HG03460 (cell line): Measurements from ENCODE around the gene COLEC12.

ENCODE experiments used
- ATAC-seq: cut with Tn5 transposase; IDR thresholded peaks from one replicate; pipeline ENCODE4 v1.9.1; 2021; ENCODE audit not compliant: unreplicated experiment

Gene COLEC12

GRCh38 chr18:363301-364085 is 137.0 kb downstream of the COLEC12 start:
- no peak for ATAC-seq

GRCh38 chr18:362311-363290 is 137.9 kb downstream of the COLEC12 start:
- ATAC-seq = no peak

- no peak for ATAC-seq
These were observed 138.6 kb downstream of the COLEC12 start for GRCh38 chr18:361941-362310.

DNA sequence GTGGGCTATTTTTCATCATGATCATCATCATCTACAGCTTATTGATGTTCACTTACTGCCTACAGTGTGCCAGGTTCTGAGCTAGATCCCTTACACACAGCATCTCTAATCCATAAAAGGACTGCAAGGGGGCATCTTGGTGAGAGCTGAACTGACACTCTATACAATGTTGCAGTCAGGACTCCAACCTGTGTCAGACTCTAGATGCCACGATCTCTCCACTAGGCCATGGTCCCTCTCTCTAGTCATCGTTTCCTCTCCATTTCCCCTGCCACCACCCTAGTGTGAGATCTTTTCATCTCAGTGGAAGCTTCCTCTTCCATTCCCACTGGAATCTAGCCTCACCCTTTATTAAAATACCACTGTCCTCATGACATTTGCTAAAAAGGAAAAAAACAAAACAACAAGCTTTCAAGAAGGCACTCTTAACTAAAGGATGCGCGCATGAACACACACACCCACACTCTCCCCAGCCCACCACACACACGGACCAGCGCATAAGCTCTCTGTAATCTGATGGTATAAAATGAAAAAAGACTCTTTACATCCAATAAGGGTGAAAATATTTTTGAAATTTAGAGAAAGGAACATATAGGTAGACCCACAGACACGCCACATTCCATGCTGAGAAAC is 139.3 kb downstream of the COLEC12 start:
- no peak for ATAC-seq

DNA sequence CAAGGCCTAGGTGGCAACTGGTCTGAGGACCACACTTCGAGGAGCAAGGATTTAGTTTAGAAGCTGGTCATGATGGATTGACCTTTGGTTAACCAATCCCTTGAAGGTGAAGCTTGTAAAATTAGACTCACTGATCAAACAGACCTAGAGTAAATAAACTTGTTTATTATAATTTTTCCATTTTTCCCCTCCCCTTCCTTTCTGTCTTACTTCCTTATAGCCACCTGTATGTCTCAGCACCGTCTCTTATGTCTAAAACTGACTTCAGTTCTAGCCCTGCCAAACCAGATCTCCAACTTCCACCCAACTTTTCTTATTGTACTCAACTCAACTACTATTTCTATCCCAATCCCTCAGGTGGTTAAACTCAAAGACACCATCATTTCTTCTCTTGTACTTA is 139.8 kb downstream of the COLEC12 start:
- no peak for ATAC-seq

- ATAC-seq = no peak
These were observed 143.7 kb downstream of the COLEC12 start for GRCh38 chr18:356778-357177.

DNA sequence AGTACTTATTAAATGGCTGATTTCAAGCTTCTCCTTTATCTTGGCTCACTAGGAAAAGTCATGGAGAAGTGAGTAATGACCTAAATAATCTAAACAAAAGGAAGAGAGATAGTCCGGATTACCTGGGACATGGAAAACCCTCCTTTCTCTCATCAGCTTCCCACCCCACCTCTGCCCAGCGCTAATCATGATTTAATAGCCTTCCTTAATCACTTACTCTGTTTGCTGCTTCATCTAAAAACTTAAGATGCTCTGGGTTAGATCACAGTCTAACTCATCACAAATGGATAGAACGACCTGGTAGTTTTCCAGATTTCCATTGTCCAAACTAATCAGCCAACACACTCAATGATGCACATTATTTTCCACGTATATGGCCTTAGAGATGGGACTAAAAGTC is 144.8 kb downstream of the COLEC12 start:
- ATAC-seq = no peak

GRCh38 chr18:354471-354870 is 146.0 kb downstream of the COLEC12 start:
- ATAC-seq = no peak

- no peak for ATAC-seq
These were observed 146.5 kb downstream of the COLEC12 start for GRCh38 chr18:354003-354402.

DNA sequence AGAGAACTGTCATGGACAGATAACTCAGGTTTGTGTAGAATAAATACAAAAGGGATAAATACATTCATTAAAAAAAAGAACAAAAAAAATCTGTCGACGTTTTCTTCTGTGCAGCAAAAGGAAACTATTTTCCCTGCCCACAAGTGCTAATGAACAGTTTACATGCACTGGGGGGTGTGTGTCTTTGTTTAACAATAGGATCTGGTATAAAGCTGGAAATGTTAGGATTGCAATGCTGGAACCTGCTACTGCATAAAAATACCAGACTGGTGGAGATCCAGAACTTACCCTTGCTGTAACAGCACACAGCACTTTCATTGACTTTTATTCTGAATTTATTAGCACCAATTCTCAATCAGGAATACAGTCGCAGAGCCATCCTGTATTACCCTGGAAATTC is 148.1 kb downstream of the COLEC12 start:
- ATAC-seq = no peak

DNA sequence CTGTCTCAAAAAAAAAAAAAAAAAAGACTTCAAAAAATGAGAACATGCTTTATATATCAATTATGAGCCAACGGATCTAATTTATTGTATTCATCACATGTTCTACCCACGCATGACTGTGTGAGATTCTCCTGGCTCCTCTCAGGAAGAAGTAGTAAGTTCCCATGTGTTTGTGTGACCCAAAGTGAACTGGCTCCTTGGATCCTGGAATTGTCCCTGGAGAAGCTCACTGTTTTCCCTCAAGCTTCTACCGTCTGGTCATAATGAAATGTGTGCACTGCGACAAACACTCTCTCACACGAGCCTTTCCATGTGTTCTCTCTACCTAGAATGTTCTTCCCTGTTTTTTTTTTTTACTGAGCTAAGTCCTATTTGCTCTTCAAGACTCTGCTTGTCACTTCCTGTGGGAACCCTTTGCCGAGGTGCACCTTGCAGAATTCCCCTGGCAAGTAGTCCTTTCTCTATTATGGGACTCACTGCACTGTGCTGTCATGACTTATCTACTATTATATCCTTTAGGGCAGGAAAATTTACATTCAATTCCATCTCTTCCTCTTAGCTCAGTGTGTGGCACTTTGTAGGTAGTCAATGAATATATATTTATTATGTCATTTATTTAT is 149.4 kb downstream of the COLEC12 start:
- no peak for ATAC-seq

DNA sequence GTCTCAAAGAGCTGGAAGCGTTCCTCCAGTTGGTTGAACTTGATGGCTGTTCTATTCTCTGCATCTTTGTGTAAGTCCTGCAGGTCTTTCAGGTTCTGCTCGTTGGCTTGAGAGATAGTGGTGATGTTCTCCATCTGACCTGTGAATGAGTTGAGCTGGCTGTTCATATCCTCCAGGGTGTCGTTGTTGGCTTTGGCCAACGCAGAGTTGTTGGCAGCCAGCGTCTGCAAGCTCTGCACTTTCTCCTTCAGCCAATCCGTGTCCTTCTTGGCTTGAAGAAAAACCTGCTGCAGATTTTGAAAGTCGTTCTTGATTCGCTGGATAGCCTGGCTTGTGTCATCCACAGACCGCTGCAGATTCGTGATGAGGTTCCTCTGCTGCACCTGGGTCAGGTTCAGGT is 153.9 kb downstream of the COLEC12 start:
- ATAC-seq = no peak

GRCh38 chr18:341102-341501 is 159.4 kb downstream of the COLEC12 start:
- ATAC-seq = no peak

DNA sequence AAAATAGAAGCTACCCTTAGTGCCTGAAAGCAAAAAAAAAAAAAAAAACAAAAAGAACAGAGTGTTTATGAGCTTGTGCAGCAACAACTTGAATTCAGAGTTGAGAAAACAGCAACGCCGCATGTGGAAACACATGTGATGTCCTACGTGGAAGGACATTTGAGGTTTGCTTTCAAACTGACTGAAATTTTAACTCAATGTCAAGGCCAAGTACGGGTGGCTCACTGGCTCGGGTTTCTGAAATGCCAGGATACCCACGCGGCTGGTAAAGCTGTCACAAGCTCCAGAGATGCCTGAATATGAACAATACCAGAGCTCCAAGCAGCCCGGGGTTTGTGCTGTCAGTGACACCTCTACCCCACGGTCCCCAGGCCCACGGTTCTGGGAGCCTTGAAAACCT is 160.5 kb downstream of the COLEC12 start:
- no peak for ATAC-seq

- ATAC-seq = no peak
These were observed 161.3 kb downstream of the COLEC12 start for GRCh38 chr18:339200-339599.

GRCh38 chr18:336713-337112 is 163.8 kb downstream of the COLEC12 start:
- ATAC-seq = no peak

DNA sequence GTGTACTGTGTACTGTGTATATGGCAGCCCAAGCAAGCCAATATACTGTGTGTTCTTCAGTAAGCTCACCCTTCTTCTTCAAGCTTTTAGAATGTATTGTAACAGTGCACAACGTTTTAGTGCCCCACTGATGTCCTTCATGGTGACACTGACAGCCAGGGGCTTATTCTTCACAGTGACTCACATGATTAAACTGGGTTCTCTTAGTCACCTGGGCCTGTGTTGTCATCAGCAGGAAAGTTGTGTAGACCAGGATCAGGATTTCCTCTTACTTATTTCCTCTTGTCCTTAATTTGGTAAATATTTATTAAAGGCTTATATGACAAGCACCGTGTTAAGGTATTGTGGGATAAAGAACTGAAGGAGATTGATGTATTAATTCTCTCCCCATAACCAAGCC is 164.8 kb downstream of the COLEC12 start:
- no peak for ATAC-seq

GRCh38 chr18:334575-335132 is 165.8 kb downstream of the COLEC12 start:
- no peak for ATAC-seq

DNA sequence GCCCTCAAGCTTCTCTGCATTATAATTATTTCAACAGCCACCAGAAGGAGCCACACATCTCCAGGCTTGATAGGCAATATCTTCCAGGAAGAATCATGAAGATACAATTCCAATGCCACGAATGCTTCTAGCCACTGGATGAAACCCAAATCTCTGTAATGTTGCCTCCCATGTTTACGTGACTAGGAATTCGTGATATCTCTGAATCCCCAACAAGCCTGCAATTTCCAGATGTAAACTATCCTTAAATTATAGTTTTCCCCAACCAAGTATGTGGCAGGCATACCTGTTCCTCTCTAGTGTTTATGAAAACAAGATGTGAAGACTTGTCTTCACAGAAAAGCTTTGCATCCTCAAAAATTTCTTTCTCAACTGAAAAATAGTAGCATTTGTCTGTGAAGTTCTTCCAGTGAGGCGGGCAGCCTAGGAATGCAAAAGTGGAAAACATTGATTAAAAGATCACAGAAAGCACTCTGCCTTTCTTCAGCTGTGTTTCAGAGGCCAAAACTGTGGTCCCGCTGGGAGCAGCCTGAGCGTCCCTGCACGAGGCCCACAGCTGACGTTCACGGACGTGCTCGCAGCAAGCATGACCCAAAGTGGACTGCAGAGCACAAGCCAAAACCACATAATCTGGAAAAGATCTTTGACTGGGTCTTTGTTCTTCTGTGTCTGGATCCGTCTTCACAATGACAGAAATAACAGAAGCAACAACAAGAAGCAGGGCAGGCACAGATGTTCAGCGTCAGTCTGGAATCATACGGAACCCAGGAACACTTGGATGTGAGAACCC is 167.6 kb downstream of the COLEC12 start:
- no peak for ATAC-seq

- ATAC-seq = no peak
These were observed 168.5 kb downstream of the COLEC12 start for GRCh38 chr18:332007-332406.
